GM12892 (cell line): ENCODE results near the gene VIPR2.

Source experiments
- DNase-seq: peaks from one replicate; pipeline ENCODE4 v3.0.0; 2011; ENCODE audit not compliant: insufficient read length
- FAIRE-seq: peaks from 2 replicates; lab custom pipeline; 2011; peaks lifted over from hg19 to GRCh38; lab: Jason Lieb, UNC
- POLR2A ChIP-seq: IDR thresholded peaks from 2 replicates; pipeline ENCODE4 v1.6.1; 2011; ENCODE audit warnings: low read depth, low read length, control low read depth
- POLR2AphosphoS5 ChIP-seq: IDR thresholded peaks from 2 replicates; pipeline ENCODE4 v1.6.1; 2011; ENCODE audit warnings: low read depth, low read length, control low read depth
- TAF1 ChIP-seq: IDR thresholded peaks from 2 replicates; pipeline ENCODE4 v1.6.1; 2011; ENCODE audit warnings: low read depth, mild to moderate bottlenecking, control low read depth, low read length, borderline replicate concordance

Gene VIPR2

DNA sequence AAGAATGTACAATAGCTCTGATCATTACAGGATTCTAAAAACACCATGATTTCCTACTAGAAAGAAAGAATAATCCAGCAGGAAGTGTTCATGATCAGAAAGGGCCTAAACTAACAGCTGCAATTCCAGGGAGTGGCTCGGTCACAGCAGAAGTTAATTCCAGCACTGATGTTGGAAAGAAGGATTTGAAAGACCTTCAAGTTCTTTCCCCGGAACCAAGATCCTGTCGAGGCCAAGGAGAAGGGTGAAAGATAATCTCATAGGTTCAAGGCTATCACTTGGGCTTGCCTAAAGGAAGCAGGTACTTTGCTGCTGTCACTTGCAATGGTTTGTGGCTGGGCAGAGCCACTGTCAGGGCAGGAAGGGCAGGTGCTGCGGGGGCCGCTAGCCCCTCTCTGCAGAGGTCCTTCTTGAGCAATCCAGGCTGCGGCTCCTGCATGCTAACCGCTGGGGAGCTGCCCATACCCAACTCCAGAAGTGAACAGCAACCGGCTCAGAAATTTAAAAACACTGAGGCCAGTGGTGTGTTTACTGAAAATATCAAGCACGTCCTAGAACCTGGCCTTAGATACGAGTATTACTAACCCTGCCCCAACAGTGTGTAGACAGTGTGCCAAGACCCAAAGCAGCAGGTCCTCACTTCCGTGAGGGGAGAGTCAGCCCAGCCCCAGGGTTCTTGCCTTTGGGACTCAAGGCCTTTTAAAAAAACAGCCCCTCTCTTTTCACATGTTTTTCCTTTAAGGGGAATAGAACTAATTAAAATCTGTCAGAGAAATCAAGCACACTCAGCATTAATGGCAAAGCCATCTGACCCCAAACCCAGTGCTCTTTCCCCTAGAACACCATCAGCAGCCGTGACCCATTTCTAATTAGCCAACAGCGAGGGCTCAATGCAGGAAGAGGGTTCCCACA, 76.8 kb downstream of the VIPR2 start:
- no peak for DNase-seq
- no peak for TF ChIP-seq TAF1
- no peak for TF ChIP-seq POLR2A
- no peak for TF ChIP-seq POLR2AphosphoS5
- no peak for FAIRE-seq

- TF ChIP-seq POLR2A = no peak
- no peak for TF ChIP-seq TAF1
- no peak for TF ChIP-seq POLR2AphosphoS5
- DNase-seq (no peak), FAIRE-seq (no peak)
These were observed 77.7 kb downstream of the VIPR2 start for GRCh38 chr7:159066816-159067575.

DNA sequence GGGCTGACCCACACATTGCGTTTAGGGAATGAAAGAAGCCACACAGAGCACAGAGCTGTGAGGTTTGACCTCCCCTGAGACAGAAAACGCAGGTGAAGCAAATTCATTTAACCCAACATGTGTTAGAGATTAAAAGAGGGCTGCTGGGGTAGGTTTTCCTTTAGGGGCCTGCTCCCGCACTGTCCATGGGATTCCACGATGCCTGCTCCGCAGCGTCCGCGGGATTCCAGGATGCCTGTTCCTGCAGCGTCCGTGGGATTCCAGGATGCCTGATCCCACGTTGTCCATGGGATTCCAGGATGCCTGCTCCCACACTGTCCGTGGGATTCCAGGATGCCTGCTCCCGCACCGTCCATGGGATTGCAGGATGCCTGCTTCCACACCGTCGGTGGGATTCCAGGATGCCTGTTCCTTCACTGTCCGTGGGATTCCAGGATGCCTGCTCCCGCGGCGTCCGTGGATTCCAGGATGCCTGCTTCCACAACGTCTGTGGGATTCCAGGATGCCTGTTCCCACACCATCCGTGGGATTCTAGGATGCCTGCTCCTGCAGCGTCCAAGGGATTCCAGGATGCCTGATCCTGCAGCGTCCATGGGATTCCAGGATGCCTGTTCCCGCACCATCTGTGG, 78.7 kb downstream of the VIPR2 start:
- no peak for DNase-seq
- no peak for FAIRE-seq
- TF ChIP-seq TAF1 (no peak), POLR2AphosphoS5 (no peak), POLR2A (no peak)

DNA sequence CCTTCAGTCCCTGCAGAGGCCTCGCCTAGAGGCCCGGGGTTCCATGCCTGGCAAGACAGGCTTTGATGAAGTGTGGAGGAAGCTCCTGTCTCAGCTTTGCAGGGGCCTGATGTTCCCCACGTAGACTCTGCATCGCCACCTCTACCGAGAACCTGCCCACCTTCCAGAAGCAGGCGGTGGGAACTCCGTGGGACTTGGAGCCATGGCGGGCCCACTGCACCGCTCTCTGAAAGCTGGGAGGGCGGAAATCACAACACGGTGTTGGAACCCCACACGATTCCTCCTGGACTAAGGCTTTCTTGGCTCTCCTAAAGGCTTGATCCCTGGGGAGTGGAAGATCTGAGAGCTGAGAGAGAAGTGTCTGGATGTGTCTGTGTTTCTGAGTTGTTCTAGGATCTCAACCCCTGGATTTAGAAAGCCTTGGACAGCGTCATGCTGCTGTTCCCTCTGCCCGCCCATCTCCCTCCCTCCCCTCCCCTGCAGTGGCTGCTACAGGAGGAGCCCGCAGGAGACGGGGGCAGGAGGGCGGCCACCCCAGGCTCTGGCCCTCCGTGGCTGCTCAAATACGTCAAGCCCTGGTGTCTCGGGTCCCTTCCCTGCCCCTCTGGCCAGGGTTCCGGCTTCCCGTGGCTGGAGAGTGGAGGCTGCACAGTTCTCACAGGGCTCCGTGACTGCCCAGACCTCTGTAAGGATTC, 79.7 kb downstream of the VIPR2 start:
- DNase-seq = no peak
- TF ChIP-seq POLR2A = no peak
- FAIRE-seq = no peak

DNA sequence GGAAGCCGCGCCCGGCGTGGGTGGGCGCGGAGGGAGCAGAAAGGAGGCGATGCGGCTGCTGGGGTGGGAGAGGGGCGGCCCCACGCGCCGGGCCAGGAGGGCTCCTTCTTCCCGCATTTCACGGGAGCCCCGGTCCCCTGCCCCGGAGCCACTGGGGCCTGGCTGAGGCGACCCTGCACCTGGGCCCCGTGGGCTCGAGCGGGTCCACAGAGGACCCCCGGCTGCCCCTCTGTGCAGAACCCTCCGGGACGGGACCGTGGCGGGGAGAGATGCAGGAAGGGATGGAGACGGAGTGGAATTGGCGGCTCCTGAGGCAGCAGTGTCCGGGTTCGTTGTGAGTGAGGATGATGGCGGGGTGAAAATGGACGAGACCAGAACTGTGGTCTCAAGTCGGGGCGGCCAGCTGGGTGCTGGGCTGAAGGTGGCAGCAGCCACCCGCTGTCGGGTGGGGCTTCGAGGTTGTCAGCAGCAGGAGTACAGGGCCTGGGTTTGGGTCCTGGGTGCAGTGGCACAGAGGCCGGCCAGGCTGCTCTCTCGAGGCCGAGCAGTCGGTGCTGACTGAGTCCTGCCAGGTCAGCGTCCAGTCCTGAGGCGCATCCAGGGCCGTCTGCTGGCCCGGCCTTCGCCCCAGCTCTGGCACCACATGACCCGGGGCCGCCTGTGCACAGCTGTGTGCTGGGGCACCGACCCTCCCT, 80.4 kb downstream of the VIPR2 start:
- TF ChIP-seq TAF1 (no peak), POLR2A (no peak), POLR2AphosphoS5 (no peak)
- FAIRE-seq (no peak), DNase-seq (no peak)

DNA sequence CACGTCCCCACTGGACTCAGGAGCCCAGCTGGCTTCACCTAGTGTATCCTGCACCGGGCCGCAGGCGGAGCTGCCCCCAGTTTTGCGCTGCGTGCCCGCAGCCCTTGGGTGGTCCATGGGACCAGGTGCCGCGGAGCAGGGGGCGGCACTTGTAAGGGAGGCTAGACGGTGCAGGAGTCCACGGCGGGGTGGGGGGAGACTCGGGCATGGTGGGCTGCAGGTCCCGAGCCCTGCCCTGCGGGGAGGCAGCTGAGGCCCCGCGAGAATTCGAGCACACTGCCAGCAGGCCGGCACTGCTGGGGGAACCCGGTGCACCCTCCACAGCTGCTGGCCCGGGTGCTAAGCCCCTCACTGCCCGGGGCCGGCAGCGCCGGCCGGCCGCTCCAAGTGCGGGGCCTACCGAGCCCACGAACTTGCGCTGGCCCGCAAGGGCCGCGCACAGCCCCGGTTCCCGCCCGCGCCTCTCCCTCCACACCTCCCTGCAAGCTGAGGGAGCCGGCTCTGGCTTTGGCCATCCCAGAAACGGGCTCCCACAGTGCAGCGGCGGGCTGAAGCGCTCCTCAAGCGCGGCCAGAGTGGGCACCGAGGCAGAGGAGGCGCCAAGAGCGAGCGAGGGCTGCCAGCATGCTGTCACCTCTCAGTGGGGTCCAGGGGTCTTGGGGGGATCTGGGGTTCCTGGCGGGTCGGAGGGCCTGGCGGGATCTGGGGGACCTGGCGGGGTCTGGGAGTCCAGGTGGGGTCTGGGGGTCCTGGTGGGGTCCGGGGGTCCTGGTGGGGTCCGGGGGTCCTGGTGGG, 81.4 kb downstream of the VIPR2 start:
- no peak for TF ChIP-seq TAF1
- TF ChIP-seq POLR2AphosphoS5 = no peak
- TF ChIP-seq POLR2A = no peak
- no peak for FAIRE-seq
- DNase-seq = no peak

GRCh38 chr7:159062569-159062968, 82.1 kb downstream of the VIPR2 start:
- no peak for FAIRE-seq
- no peak for TF ChIP-seq POLR2A
- TF ChIP-seq POLR2AphosphoS5 = no peak
- TF ChIP-seq TAF1 = no peak
- no peak for DNase-seq

DNA sequence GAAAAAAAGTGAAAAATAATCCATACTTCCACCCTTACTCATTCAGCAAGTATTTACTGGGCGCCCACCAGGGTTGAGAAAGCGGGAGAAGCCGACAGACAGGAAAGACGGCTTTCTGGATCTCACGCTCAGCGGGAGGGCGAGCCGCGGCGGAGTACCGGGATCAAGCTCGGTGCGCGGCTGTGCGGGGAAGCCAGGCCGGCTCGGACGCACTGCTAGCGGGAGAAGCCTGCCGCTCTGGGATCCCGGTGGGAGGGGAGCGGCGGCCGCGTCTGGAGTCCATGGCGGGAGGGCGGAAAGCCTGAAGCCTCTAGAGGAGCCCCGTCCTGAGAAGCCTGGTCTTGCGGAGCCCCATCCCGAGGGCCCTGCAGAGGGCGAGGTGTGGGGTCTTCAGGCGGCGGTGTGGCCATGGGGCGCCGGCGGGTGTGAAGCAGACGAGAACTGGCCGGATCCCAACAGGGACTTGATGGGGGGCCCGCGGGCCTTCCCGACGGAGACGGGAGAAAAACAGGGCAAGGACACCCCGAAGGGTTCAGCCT, 82.9 kb downstream of the VIPR2 start:
- FAIRE-seq (no peak), DNase-seq (no peak)
- TF ChIP-seq POLR2AphosphoS5 (no peak), TAF1 (no peak), POLR2A (no peak)

- TF ChIP-seq POLR2A = no peak
- TF ChIP-seq TAF1 = no peak
- no peak for TF ChIP-seq POLR2AphosphoS5
- no peak for DNase-seq
- no peak for FAIRE-seq
These were observed 83.5 kb downstream of the VIPR2 start for GRCh38 chr7:159061209-159061608.
